HCT116 (cell line): ENCODE data around the gene RBFOX2. TPM values are rescaled to one million over a fixed set of nuclear protein-coding genes. Genes with fewer than 3 reads are reported as not detected.

ENCODE experiments used
- ATAC-seq: fragments of 200-7000 bp; cut with Tn5 transposase; 2 replicates; pipeline ENCODE4 v1.9.1; 2020; ENCODE audit warnings: mild to moderate bottlenecking, moderate library complexity
- BruUV-seq: library from RNA; stranded (reverse); fragments of 400-500 nt; replicated peaks from 2 replicates; lab custom pipeline; 2021; lab: Mats Ljungman, UMichigan
- CTCF ChIA-PET: fragments of 300-600 bp; sonication (Branson Sonifier 250); formaldehyde crosslinking; loops from one replicate; lab custom pipeline; 2021; ENCODE audit warnings: antibody characterized with exemption; lab: Charles Lee
- POLR2A ChIA-PET: fragments of 300-600, 350-600 bp; sonication (Branson Sonifier 250); formaldehyde crosslinking; loops from one replicate; lab custom pipeline; 2021; ENCODE audit warnings: antibody characterized with exemption; lab: Charles Lee
- RAD21 ChIA-PET, 2 experiments: fragments of 300-600 bp; sonication (Branson Sonifier 250); formaldehyde crosslinking; loops; one replicate each; lab custom pipeline; 2023; ENCODE audit warnings: low total read pairs in 2 of 2; ENCODE audit not compliant: uncharacterized antibody in 2 of 2, unreplicated experiment in 2 of 2, low non-redundant PET in 1 of 2; lab: Charles Lee
- DNase-seq: peaks from one replicate; pipeline ENCODE4 v3.0.0-alpha.2; 2010; ENCODE audit warnings: low read depth, low spot score
- H2AFZ ChIP-seq: fragments of 200-600 bp; shearing (Covaris generic), sonication (generic); 2 replicates; pipeline ENCODE4 v1.6.1; 2017; ENCODE audit warnings: low read depth, mixed run types, mixed read lengths, antibody characterized with exemption, low read length; ENCODE audit not compliant: poor library complexity, severe bottlenecking
- H3K27ac ChIP-seq: 2 replicates; pipeline ENCODE4 v1.5.1; 2012; ENCODE audit warnings: low read depth, low read length
- H3K27me3 ChIP-seq: fragments of 200-600 bp; sonication (generic); 2 replicates; pipeline ENCODE4 v1.6.1; 2016; ENCODE audit warnings: mixed run types, low read length, mixed read lengths; ENCODE audit not compliant: insufficient read depth
- H3K36me3 ChIP-seq, 2 experiments: fragments of 200-500 bp in 1 of 2; fragments of 200-600 bp in 1 of 2; sonication (Bioruptor generic) in 1 of 2; sonication (generic) in 1 of 2; 2 replicates each; pipeline versions ENCODE4 v1.5.1 to v1.6.1; 2014 to 2016; ENCODE audit warnings: low read length in 2 of 2, inconsistent platforms in 1 of 2, mixed read lengths in 1 of 2, mixed run types in 1 of 2; ENCODE audit not compliant: insufficient read depth in 2 of 2, control insufficient read depth in 1 of 2
- H3K4me1 ChIP-seq, 2 experiments: fragments of 200-600 bp in 1 of 2; sonication (generic) in 1 of 2; 2 replicates each; pipeline versions ENCODE4 v1.5.1 to v1.6.1; 2012 to 2017; ENCODE audit warnings: low read length in 2 of 2, inconsistent platforms in 1 of 2, mild to moderate bottlenecking in 1 of 2, mixed read lengths in 1 of 2, mixed run types in 1 of 2, moderate library complexity in 1 of 2; ENCODE audit not compliant: insufficient read depth in 2 of 2, control insufficient read depth in 1 of 2
- H3K4me2 ChIP-seq: fragments of 200-600 bp; sonication (generic); 2 replicates; pipeline ENCODE4 v1.6.1; 2017; ENCODE audit warnings: mixed run types, low read length, mixed read lengths
- H3K4me3 ChIP-seq, 2 experiments: fragments of 200-600 bp in 1 of 2; sonication (generic) in 1 of 2; replicated peaks in 1 of 2; 2 replicates each; pipeline ENCODE4 v1.5.1; 2011 to 2016; ENCODE audit warnings: low read length in 2 of 2, control low read depth in 1 of 2, low read depth in 1 of 2, mild to moderate bottlenecking in 1 of 2, mixed read lengths in 1 of 2, mixed run types in 1 of 2
- H3K79me2 ChIP-seq: fragments of 200-600 bp; sonication (generic); 2 replicates; pipeline ENCODE4 v1.6.1; 2017; ENCODE audit warnings: mild to moderate bottlenecking, mixed run types, low read length, moderate library complexity, mixed read lengths; ENCODE audit not compliant: insufficient read depth
- H3K9ac ChIP-seq: fragments of 200-600 bp; sonication (generic); 2 replicates; pipeline ENCODE4 v1.6.1; 2016; ENCODE audit warnings: low read length, mixed read lengths
- H3K9me2 ChIP-seq: fragments of 200-600 bp; sonication (generic), shearing (Covaris generic); 2 replicates; pipeline ENCODE4 v1.6.1; 2017; ENCODE audit warnings: mixed run types, mild to moderate bottlenecking, moderate library complexity; ENCODE audit not compliant: insufficient read depth
- H3K9me3 ChIP-seq, 2 experiments: fragments of 200-500 bp in 1 of 2; fragments of 200-600 bp in 1 of 2; sonication (Bioruptor generic) in 1 of 2; sonication (generic) in 1 of 2; 2 replicates each; pipeline ENCODE4 v1.6.1; 2014 to 2017; ENCODE audit warnings: low read length in 2 of 2, mixed read lengths in 2 of 2, inconsistent platforms in 1 of 2, low read depth in 1 of 2, mild to moderate bottlenecking in 1 of 2, mixed run types in 1 of 2, moderate library complexity in 1 of 2; ENCODE audit not compliant: control insufficient read depth in 1 of 2, insufficient read depth in 1 of 2
- H4K20me1 ChIP-seq: fragments of 200-600 bp; sonication (generic), shearing (Covaris generic); 2 replicates; pipeline ENCODE4 v1.6.1; 2017; ENCODE audit warnings: mixed run types, mild to moderate bottlenecking, moderate library complexity; ENCODE audit not compliant: insufficient read depth
- CBX3 ChIP-seq: IDR thresholded peaks from 2 replicates; pipeline ENCODE4 v1.6.1; 2012; ENCODE audit warnings: low read depth
- CEBPB ChIP-seq: IDR thresholded peaks from 2 replicates; pipeline ENCODE4 v1.6.1; 2012; ENCODE audit warnings: low read depth
- EGR1 ChIP-seq: IDR thresholded peaks from 2 replicates; pipeline ENCODE4 v1.6.1; 2012; ENCODE audit warnings: low read depth
- EZH2 ChIP-seq: fragments of 200-600 bp; sonication (generic); IDR thresholded peaks from 2 replicates; pipeline ENCODE4 v1.6.1; 2017; ENCODE audit warnings: antibody characterized with exemption, mixed run types
- EZH2phosphoT487 ChIP-seq: fragments of 200-600 bp; IDR thresholded peaks from 2 replicates; pipeline ENCODE4 v1.6.1; 2018; ENCODE audit warnings: antibody characterized with exemption, borderline replicate concordance
- FOSL1 ChIP-seq: IDR thresholded peaks from 2 replicates; pipeline ENCODE4 v1.6.1; 2012; ENCODE audit warnings: low read depth
- JUND ChIP-seq: IDR thresholded peaks from 2 replicates; pipeline ENCODE4 v1.6.1; 2012
- POLR2AphosphoS5 ChIP-seq: IDR thresholded peaks from 2 replicates; pipeline ENCODE4 v1.6.1; 2011; ENCODE audit warnings: mild to moderate bottlenecking, low read depth, low read length, moderate library complexity
- RAD21 ChIP-seq: IDR thresholded peaks from 2 replicates; pipeline ENCODE4 v1.6.1; 2012; ENCODE audit warnings: low read depth, mild to moderate bottlenecking
- SP1 ChIP-seq: IDR thresholded peaks from 2 replicates; pipeline ENCODE4 v1.6.1; 2012; ENCODE audit warnings: low read depth
- SRF ChIP-seq: IDR thresholded peaks from 2 replicates; pipeline ENCODE4 v1.6.1; 2012; ENCODE audit warnings: low read depth
- TCF7L2 ChIP-seq: IDR thresholded peaks from 2 replicates; pipeline ENCODE4 v1.7.0; 2011; ENCODE audit warnings: borderline replicate concordance, inconsistent platforms; ENCODE audit not compliant: insufficient read depth, insufficient read length; ENCODE audit errors: extremely low read depth
- YY1 ChIP-seq: IDR thresholded peaks from 2 replicates; pipeline ENCODE4 v1.6.1; 2011; ENCODE audit warnings: low read length, low read depth, moderate library complexity, mild to moderate bottlenecking; ENCODE audit not compliant: insufficient replicate concordance; ENCODE audit errors: extremely low read depth
- ZFX ChIP-seq: fragments of 450-650 bp; IDR thresholded peaks from 2 replicates; pipeline ENCODE4 v1.6.1; 2017
- ZNF274 ChIP-seq: fragments of 200-500 bp; sonication (Bioruptor generic); IDR thresholded peaks from 2 replicates; pipeline ENCODE4 v1.6.1; 2014; ENCODE audit warnings: mild to moderate bottlenecking, low read depth, low read length, inconsistent platforms
- intact Hi-C: fragments of 100-400 bp; cut with micrococcal nuclease; formaldehyde crosslinking; loops from 2 replicates; pipeline ENCODE4 v1.10.0; 2022
- total RNA-seq: library from RNA; stranded (reverse); gene quantifications from one replicate; pipeline ENCODE4 v1.2.1, GENCODE V29; 2021; ENCODE audit not compliant: unreplicated experiment
- TF ChIP-seq, protein P1 (sequence below), 3 experiments: fragments of 200-600 bp in 1 of 3; sonication (generic) in 1 of 3; IDR thresholded peaks in 2 of 3; conservative IDR thresholded peaks in 1 of 3; 2 replicates each; pipeline ENCODE4 v1.5.1; 2012 to 2017; ENCODE audit warnings: low read depth in 2 of 3, low read length in 2 of 3, antibody characterized with exemption in 1 of 3, borderline replicate concordance in 1 of 3, control low read depth in 1 of 3, mild to moderate bottlenecking in 1 of 3, mixed read lengths in 1 of 3, mixed run types in 1 of 3, moderate library complexity in 1 of 3; ENCODE audit not compliant: insufficient read depth in 1 of 3
- TF ChIP-seq, protein P2 (sequence below): IDR thresholded peaks from 2 replicates; pipeline ENCODE4 v1.6.1; 2011; ENCODE audit warnings: mild to moderate bottlenecking, low read length, moderate library complexity; ENCODE audit not compliant: insufficient replicate concordance; ENCODE audit errors: extremely low read depth
- TF ChIP-seq, protein P3 (sequence below): IDR thresholded peaks from 2 replicates; pipeline ENCODE4 v1.6.1; 2012
- TF ChIP-seq, protein P4 (sequence below): IDR thresholded peaks from 2 replicates; pipeline ENCODE4 v1.6.1; 2012
- TF ChIP-seq, protein P5 (sequence below): IDR thresholded peaks from 2 replicates; pipeline ENCODE4 v1.6.1; 2012; ENCODE audit warnings: low read depth

The RBFOX2 gene
- total RNA-seq, 1 experiment from 2014 or later = 83.9 TPM

DNA sequence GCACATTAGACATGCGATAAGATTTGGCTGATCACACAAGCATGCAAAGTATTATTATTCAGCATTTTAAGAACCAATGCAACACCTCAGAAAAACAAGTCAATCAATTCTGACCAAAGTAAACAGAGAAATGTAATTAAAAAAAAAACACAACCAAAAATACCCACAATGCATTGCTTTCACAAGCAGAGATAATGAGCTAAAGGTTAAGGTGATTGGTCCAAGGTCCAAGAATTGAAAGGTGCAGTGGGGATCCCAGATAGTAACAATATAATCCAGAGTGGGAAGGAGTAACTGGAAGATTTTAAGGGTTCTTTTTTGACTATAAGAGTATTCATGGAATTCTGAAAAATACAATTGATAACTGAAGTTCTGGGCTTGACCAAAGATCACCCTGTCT is 271.9 kb downstream of the RBFOX2 start:
- no TSS peak for BruUV-seq

More for the DNA sequence above, 271.9 kb downstream of the RBFOX2 start:
- Histone ChIP-seq H3K9me2 (no peaks in the 10 kb centered on the region), H3K9ac (no peak overlapping the region), H3K4me1 (no peaks in the 10 kb centered on the region), H3K36me3 (peaks cover 5 to 7% of the 10 kb centered on the region in 2 experiments), H3K27me3 (no peaks in the 10 kb centered on the region), H4K20me1 (no peaks in the 10 kb centered on the region), H3K4me3 (no peak overlapping the region), H3K27ac (no peak overlapping the region), H2AFZ (no peak overlapping the region), H3K9me3 (no peaks in the 10 kb centered on the region), H3K4me2 (no peak overlapping the region), H3K79me2 (no peaks in the 10 kb centered on the region)
- no peak for DNase-seq
- CTCF ChIA-PET = no interaction called here
- no peak for ATAC-seq
- no peak for TF ChIP-seq JUND
- TF ChIP-seq, protein P1, sequence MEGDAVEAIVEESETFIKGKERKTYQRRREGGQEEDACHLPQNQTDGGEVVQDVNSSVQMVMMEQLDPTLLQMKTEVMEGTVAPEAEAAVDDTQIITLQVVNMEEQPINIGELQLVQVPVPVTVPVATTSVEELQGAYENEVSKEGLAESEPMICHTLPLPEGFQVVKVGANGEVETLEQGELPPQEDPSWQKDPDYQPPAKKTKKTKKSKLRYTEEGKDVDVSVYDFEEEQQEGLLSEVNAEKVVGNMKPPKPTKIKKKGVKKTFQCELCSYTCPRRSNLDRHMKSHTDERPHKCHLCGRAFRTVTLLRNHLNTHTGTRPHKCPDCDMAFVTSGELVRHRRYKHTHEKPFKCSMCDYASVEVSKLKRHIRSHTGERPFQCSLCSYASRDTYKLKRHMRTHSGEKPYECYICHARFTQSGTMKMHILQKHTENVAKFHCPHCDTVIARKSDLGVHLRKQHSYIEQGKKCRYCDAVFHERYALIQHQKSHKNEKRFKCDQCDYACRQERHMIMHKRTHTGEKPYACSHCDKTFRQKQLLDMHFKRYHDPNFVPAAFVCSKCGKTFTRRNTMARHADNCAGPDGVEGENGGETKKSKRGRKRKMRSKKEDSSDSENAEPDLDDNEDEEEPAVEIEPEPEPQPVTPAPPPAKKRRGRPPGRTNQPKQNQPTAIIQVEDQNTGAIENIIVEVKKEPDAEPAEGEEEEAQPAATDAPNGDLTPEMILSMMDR (IDR thresholded peaks at IDR 0.05 in 2 of 3, conservative IDR thresholded peaks at IDR 0.05 in 1 of 3; ENCODE audit: borderline replicate concordance in 1 of 3, insufficient read depth in 1 of 3, low read depth in 2 of 3, low read length in 2 of 3) = no peak
- TF ChIP-seq POLR2AphosphoS5 = no peak
- TF ChIP-seq, protein P2, sequence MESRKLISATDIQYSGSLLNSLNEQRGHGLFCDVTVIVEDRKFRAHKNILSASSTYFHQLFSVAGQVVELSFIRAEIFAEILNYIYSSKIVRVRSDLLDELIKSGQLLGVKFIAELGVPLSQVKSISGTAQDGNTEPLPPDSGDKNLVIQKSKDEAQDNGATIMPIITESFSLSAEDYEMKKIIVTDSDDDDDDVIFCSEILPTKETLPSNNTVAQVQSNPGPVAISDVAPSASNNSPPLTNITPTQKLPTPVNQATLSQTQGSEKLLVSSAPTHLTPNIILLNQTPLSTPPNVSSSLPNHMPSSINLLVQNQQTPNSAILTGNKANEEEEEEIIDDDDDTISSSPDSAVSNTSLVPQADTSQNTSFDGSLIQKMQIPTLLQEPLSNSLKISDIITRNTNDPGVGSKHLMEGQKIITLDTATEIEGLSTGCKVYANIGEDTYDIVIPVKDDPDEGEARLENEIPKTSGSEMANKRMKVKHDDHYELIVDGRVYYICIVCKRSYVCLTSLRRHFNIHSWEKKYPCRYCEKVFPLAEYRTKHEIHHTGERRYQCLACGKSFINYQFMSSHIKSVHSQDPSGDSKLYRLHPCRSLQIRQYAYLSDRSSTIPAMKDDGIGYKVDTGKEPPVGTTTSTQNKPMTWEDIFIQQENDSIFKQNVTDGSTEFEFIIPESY = no peak
- TF ChIP-seq ZFX = no peak
- no peak for TF ChIP-seq SP1
- no peak for TF ChIP-seq EGR1
- TF ChIP-seq, protein P3, sequence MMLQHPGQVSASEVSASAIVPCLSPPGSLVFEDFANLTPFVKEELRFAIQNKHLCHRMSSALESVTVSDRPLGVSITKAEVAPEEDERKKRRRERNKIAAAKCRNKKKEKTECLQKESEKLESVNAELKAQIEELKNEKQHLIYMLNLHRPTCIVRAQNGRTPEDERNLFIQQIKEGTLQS = no peak
- TF ChIP-seq, protein P4, sequence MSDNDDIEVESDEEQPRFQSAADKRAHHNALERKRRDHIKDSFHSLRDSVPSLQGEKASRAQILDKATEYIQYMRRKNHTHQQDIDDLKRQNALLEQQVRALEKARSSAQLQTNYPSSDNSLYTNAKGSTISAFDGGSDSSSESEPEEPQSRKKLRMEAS = no peak
- TF ChIP-seq EZH2 = no peak
- TF ChIP-seq RAD21 = no peak
- TF ChIP-seq, protein P5, sequence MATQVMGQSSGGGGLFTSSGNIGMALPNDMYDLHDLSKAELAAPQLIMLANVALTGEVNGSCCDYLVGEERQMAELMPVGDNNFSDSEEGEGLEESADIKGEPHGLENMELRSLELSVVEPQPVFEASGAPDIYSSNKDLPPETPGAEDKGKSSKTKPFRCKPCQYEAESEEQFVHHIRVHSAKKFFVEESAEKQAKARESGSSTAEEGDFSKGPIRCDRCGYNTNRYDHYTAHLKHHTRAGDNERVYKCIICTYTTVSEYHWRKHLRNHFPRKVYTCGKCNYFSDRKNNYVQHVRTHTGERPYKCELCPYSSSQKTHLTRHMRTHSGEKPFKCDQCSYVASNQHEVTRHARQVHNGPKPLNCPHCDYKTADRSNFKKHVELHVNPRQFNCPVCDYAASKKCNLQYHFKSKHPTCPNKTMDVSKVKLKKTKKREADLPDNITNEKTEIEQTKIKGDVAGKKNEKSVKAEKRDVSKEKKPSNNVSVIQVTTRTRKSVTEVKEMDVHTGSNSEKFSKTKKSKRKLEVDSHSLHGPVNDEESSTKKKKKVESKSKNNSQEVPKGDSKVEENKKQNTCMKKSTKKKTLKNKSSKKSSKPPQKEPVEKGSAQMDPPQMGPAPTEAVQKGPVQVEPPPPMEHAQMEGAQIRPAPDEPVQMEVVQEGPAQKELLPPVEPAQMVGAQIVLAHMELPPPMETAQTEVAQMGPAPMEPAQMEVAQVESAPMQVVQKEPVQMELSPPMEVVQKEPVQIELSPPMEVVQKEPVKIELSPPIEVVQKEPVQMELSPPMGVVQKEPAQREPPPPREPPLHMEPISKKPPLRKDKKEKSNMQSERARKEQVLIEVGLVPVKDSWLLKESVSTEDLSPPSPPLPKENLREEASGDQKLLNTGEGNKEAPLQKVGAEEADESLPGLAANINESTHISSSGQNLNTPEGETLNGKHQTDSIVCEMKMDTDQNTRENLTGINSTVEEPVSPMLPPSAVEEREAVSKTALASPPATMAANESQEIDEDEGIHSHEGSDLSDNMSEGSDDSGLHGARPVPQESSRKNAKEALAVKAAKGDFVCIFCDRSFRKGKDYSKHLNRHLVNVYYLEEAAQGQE = no peak
- TF ChIP-seq FOSL1 = no peak
- no peak for TF ChIP-seq CBX3
- no peak for TF ChIP-seq SRF
- TF ChIP-seq YY1 = no peak
- no peak for TF ChIP-seq CEBPB
- TF ChIP-seq TCF7L2 = no peak
- TF ChIP-seq EZH2phosphoT487 = no peak
- TF ChIP-seq ZNF274 = no peak
- RAD21 ChIA-PET = no interaction called here
- intact Hi-C loops = no loop called here
- POLR2A ChIA-PET = no interaction called here
